NCI-H2081 (cell line): Measurements from ENCODE around the gene NFKBIZ.

Source experiments
- DNase-seq, 2 experiments: peaks; one replicate each; lab custom pipeline; 2025; lab: John Stamatoyannopoulos, UW

Gene NFKBIZ, protein sequence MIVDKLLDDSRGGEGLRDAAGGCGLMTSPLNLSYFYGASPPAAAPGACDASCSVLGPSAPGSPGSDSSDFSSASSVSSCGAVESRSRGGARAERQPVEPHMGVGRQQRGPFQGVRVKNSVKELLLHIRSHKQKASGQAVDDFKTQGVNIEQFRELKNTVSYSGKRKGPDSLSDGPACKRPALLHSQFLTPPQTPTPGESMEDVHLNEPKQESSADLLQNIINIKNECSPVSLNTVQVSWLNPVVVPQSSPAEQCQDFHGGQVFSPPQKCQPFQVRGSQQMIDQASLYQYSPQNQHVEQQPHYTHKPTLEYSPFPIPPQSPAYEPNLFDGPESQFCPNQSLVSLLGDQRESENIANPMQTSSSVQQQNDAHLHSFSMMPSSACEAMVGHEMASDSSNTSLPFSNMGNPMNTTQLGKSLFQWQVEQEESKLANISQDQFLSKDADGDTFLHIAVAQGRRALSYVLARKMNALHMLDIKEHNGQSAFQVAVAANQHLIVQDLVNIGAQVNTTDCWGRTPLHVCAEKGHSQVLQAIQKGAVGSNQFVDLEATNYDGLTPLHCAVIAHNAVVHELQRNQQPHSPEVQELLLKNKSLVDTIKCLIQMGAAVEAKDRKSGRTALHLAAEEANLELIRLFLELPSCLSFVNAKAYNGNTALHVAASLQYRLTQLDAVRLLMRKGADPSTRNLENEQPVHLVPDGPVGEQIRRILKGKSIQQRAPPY

GRCh38 chr3:101848754-101849713, at the start of gene NFKBIZ:
TSS of gene NFKBIZ (plus strand) at chr3:101849514. CDS start at chr3:101849629, 115 bp downstream.
- peak; percentile 83 to 85 for DNase-seq

GRCh38 chr3:101801174-101801573, 48.1 kb upstream of the NFKBIZ start:
- no peak for DNase-seq

DNA sequence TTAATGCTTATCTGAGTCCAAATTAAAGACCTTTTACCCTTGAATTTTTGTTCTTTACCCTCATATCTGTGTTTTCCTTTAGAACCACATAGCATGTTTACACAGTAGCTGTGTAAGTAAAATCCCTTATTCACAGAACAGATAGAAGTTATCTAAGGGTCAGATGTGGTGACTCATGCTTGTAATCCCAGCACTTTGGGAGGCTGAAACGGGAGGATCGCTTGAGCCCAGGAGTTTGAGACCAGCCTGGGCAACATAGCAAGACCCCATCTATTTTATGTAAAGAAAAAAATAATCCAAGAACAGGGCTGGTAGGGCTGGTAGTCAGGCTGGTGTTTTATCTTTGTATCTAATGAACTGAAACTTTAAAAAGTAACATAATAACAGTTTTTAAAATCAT, 47.1 kb upstream of the NFKBIZ start:
- DNase-seq = no peak

GRCh38 chr3:101803173-101803782, 46.0 kb upstream of the NFKBIZ start:
- DNase-seq = peak; percentile 79 to 85

DNA sequence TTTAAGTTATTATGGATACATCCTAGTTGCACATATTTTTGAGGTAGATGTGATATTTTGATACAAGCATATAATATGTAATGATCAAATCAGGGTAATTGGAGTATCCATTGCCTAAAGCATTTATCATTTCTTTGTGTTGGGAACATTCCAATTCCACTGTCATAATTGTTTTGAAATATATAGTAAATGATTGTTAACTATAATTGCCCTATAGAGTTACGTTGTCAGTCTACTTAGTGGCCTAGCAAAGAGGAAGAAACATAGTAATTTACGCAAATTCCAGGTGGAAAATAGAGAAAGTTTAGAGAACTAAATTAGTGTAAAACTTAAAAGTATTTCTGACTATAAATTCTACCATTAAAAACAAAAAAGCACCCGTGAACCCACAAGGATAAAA, 45.4 kb upstream of the NFKBIZ start:
- DNase-seq = no peak

DNA sequence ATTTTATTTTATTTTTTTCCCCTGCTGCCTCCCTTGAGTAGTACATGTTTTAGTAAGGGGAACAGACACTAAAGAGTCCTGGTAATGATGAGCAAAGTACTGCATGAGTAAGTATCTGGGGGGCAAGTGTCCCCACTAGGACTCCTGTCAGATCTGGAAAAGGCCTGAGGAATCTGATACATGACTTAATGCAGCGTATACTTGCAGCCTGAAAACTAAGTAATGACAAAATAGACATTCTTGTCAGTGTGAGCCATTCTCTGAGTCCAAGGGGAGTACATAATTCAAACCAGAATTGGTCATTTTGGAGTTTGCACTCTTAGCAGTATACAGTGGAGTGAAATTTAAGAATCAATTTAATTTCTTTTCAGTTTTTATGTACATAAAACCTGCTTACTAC, 42.8 kb upstream of the NFKBIZ start:
- DNase-seq = no peak

- no peak for DNase-seq
Measured at GRCh38 chr3:101807888-101808287, 41.4 kb upstream of the NFKBIZ start.

GRCh38 chr3:101809178-101810021, 39.9 kb upstream of the NFKBIZ start:
- DNase-seq = peak; percentile 22 to 28

- DNase-seq = no peak
Measured at GRCh38 chr3:101810022-101810418, 39.3 kb upstream of the NFKBIZ start.

GRCh38 chr3:101811875-101812274, 37.4 kb upstream of the NFKBIZ start:
- no peak for DNase-seq

- no peak for DNase-seq
Measured at GRCh38 chr3:101812895-101813294, 36.4 kb upstream of the NFKBIZ start.

DNA sequence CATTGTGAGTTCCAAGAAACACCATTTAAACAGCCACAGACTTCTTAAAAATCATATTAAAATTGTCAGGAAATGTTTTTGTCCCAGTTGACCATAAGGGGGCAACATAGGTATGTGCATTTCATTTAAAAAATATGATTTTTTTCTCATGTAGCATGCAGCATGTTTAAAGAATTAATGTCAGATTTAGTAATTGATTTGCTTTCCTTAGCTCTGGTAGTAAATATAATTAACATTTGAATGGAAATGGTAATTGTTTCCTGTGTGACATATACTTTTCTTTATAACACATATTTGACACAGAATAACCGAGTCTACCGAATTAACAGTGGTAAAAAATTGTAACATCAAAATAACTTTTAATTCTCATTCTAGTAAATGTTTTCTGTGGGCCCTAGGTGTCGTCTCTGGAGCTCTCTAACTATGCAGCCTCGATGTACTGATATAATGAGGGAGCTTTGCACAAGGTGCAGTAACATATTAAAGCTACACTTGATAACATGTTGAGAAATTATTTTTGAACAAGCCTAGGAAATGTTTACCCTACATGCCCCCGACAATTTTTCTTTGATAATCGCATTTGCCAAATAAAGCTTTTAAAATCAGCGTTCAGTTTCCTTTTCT, 35.4 kb upstream of the NFKBIZ start:
- peak; percentile 3 to 28 for DNase-seq

DNA sequence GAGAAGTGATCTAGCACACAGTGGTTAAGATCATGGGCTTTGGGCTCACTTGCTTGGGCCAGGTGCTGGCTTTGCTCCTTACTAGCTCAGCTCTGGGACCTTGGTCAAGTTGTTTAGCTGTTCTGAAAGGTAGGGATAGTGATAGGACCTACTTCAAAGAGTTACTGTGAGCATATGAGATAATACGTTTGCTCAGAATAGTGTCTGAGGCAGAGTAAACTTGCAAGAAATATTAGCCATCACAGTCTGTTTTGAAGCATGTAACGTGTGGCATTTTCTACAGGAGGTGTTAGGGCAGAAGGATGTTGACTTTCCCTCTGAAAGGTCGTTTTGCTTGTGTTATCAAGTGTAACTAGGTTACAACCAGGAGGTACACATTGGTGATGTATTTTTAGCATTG, 34.5 kb upstream of the NFKBIZ start:
- peak in 1 of 2 experiments; percentile 21 for DNase-seq

DNA sequence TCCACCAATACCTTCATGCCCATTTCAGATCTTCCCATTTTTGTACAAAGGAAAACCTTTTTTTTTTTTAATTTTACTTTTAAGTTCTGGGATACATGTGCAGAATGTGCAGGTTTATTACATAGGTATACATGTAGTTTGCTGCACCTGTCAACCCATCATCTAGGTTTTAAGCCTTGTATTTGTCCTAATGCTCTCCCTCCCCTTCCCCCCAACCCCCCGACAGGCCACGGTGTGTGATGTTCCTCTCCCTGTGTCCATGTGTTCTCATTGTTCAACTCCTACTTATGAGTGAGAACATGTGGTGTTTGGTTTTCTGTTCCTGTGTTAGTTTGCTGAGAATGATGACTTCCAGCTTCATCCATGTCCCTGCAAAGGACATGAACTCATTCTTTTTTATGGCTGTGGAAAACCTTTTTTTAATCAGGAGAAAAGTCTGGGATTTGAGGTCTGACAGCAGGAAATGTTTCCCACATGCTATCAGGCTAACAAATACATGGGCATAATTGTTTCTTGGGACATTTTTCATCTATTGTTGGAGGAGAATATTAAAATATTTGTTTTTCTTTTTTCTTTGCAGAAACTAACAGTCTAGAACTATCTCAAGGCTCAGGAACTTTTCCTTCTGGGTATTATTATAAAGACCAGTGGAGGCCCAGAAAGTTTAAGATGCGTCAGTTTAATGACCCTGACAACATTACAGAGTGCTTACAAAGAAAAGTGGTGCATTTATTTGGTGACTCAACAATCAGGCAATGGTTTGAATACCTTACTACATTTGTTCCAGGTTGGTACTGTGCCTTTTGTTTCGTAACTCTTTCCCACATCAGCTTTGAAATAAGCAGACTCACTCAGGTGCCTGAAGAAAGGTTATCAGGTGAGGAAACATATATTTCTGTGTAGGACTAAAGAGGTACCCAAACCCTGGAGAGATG, 32.8 kb upstream of the NFKBIZ start:
- DNase-seq = no peak

DNA sequence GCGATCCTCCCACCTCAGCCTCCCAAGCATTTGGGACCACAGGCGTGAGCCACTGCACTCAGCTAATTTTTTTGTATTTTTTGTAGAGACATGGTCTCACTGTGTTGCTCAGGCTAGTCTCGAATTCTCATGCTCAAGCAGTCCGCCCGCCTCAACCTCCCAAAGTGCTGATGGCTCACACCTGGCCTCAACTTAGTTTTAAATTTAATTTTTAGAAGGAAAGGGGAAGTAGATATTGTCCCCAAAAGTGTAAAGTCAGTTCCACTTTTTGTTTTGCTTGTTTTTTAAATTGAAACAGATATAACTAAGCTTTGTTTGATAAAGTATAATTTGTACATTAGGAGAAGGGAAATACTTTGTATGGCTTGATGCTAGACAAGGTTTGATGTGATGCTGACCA, 31.3 kb upstream of the NFKBIZ start:
- DNase-seq = no peak

DNA sequence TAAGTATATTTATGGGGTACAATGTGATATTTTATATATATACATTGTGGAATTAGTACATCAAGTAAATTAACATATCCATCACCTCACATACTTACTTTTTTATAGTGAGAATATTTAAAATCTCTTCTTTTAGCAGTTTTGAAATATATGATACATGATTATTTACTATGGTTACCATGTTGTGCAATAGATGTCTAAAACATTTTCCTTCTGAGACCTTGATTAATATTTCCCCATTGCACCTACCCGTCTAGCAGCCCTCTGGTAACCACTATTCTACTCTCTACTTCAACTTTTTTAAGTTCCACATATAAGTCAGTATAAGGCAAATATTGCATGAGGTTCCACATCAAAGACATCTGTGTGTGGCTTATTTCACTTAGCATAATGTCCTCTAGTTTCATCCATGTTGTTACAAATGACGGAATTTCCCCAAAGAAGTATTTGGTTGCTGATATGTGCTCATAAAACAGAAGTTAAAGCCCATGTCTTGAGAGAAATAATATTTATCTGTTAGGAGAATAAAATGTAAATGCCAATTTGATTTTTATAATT, 29.6 kb upstream of the NFKBIZ start:
- DNase-seq = no peak

- no peak for DNase-seq
Measured at GRCh38 chr3:101821503-101821902, 27.8 kb upstream of the NFKBIZ start.

GRCh38 chr3:101823525-101823924, 25.8 kb upstream of the NFKBIZ start:
- no peak for DNase-seq

- no peak for DNase-seq
Measured at GRCh38 chr3:101824702-101825101, 24.6 kb upstream of the NFKBIZ start.
